NCI-H146 treated with DMSO at 0.1 percent for 48 hours (cell line): ENCODE measurements around the gene SVOPL.

Source experiments
- DNase-seq: peaks from one replicate; lab custom pipeline; 2025; ENCODE audit not compliant: unreplicated experiment; lab: John Stamatoyannopoulos, UW

The SVOPL gene

DNA sequence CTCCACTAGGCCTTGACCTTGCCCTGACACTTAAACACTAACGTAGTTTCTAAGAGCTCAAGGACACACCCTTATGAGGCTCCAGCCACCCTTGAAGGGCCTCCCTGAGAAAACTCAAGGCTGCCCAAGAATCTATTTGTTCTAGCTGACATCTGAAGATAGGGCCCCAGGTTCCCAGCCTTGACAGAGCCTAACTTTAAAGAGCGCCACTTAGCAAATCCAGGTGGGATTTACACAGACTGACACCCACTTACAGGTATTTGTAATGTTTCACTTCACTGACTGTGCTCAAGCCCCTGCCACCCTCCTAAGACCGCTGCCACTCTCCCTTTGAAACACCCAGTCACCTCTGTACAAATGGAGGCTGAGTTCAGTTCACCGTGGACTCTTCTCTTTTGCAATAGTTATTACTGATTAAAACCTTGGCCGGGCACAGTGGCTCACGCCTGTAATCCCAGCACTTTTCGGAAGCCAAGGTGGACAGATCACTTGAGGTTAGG lies 90.4 kb downstream of the SVOPL start:
- no peak for DNase-seq

DNA sequence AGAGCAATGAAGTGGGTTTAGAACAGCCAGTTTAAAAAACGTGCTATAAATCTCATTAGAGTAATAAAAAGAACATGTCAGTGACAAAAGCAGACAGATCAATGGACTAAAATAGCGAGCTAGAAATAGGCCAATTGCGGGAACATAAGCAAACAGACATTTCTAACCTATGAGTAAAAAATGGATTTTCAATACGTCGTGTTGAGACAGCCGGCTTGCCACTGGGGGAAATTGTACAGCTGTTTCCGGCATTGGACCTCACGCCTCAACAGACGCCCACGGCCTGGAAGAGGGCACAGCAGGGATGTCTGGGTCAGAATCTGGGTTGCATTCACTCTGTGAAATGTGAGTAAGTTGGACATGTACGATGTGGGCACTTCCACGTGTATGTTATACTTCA lies 92.9 kb downstream of the SVOPL start:
- peak; percentile 86 for DNase-seq

DNA sequence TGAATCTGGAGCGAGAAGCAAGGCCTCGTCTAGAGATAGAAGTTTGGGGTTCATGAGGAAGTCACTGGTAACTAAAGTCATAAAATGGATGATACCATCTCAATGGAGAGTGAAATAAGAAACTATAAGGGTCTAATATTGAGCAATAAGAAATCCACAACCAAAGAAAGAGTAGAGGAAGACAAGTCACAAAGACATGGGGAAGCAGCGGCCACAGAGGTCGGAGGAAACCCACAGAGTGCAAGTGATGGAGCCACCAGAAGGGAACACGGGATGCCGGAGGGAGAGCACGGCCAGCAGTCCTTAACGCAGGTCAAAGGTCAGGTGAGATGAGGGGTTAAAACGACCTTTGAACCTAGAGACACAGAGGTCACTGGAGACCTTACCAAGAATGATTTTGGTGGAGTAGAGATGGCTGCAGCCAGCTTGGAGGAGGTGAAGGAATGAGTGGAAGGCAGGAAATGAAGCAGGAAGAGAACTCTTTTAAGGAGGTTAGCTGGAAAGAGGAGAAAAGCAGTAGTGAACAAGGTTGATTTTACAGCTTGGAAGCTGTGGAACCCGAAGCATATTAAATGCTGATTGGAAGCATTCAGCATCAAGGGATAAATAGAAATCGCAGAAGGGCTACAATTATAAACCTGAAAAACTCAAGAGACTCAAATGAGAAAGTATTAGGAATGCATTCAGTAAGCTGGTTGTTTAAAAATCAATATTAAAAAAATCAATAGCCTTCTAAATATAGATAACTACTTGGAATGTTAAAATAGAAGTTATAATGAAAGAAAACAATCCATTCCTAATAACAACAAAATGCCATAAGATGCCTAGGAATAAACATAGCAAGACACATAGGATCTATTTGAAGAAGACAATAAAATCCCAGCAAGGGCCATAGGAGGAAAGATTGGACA lies 93.7 kb downstream of the SVOPL start:
- no peak for DNase-seq

DNA sequence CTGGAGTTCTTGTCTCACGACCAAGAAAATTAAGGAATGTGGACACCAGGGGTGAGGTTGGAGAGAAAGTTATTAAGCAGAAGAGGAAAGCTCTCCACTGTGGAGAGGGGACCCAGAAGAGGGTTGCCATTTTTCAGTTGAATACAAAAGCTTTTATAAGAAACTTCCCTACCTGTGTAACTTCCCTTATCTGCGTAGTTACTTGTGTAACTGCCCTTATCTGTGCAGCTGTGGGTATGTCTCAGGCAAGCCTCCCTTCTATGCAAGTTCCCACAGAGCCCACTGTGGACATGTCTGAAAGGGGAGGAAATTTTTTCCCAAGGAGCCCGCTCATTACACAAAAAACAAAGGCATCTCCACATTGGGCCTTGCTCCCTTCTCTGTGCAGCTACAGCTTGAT lies 94.9 kb downstream of the SVOPL start:
- no peak for DNase-seq

DNA sequence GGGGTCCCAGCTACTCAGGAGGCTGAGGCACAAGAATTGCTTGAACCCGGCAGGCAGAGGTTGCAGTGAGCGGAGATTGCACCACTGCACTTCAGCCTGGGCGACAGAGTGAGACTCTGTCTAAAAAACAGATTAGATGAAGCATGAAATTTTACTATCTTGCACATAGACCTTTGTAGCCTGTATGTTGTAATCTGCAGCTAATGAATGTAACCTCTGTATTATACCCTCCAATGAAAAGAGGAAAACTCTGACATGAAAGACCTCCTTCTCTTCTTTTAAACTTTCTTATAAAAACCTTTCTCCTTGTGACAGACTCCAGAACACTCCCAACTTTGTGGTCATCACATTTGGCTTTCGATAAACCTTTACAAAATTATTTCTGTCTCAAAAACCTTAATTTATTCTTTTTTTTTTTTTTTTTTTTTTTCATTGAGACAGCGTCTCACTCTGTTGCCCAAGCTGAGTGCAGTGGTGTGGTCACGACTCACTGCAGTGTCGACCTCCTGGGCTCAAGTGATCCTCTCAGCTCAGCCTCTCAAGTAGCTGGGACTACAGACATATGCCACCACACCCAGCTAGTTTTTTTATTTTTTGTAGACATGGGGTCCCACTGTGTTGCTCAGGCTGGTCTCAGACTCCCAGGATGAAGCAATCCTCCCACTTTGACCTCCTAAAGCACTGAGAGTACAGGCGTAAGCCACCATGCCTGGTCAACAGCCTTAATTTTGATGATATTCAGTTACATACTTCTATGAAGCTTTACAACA lies 97.4 kb downstream of the SVOPL start:
- DNase-seq: no peak

DNA sequence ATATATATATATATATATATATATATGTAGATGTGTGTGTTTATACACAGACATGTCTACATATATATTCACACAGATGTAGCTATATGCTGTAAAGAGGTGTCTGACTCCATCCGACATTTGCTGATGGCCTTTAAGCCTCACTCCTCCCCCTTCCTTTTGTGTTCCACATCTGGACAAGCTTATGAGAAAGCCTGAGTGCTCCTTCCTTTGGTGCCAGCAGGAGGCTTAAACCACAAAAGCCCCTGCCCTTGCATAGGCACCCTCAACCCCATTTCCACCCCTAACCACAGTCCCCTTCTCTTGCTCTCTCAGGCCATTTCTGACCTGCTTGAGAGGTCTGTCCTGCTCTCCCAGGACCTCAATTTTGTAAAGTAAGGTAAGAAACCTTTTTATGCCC lies 98.7 kb downstream of the SVOPL start:
- DNase-seq: no peak

DNA sequence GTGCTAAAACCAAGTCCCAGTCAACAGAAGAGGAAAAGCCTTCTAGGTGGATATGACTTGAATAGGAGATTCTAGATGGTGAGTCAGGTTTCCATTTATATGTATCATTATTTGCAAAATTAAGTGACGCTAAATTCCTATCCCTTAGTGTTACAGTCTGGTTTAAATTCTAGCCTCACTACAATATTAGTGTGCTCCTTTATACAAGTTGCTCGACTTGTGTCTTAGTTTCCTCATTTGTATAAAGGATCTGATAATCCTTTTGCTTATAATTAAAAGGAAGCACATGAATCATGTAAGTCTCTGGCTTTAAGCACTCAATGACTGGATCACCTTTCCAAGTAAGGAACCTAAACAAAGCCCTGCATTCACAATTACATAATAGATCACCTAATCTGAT lies 105.7 kb downstream of the SVOPL start:
- no peak for DNase-seq

DNA sequence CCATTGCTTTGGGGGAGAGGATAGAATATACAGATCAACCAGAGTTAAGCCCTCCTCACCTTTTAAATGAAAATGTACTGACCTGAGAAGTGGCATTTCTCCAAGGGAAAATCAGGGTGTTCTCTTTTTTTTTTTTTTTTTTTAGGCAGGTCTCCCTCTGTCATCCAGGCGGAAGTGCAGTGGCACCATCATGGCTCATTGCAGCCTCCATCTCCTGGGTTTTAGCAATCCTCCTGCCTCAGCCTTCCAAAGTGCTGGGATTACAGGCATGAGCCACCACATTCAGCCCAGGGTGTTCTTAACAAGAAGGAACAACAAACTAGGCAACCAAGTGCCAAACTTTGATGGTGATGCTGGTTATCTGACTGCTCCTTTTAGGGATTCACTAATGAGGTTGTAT lies 111.0 kb downstream of the SVOPL start:
- DNase-seq: no peak

DNA sequence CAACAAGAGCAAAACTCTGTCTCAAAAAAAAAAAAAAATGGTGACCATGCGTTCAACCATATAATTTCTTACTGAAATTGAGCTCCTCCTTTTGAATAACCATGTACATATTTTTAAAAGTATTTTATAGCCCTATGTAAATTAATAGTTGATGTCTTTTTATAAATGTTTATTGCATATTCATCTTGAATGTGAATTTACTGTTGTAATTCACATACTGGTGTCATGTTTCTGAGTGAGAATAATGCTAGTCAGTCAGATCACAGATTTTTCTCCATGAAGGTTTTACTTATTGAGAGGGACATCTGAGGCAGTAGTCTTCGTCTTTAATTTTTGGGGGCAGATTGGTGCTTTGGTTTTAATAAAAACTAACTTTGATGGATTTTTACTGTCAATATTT lies 112.2 kb downstream of the SVOPL start:
- no peak for DNase-seq

DNA sequence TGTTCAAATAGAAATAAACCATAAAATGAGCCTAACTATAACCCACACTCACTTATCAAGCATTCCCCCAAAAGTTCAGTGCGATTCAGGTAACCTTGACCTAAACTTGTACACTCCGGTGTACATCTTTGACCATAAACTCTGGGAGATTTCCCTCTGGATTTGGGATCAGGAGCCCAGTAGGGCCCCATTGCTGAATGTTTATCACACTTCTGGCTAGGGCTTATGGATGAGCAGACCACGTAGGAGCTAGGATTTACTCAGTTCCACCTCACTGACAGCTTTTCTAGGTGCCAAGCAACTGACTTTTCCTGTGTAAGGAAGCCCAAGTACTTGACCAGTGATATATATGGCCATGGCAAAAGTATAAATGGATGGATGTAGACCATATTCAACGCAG lies 113.7 kb downstream of the SVOPL start:
- DNase-seq: no peak

DNA sequence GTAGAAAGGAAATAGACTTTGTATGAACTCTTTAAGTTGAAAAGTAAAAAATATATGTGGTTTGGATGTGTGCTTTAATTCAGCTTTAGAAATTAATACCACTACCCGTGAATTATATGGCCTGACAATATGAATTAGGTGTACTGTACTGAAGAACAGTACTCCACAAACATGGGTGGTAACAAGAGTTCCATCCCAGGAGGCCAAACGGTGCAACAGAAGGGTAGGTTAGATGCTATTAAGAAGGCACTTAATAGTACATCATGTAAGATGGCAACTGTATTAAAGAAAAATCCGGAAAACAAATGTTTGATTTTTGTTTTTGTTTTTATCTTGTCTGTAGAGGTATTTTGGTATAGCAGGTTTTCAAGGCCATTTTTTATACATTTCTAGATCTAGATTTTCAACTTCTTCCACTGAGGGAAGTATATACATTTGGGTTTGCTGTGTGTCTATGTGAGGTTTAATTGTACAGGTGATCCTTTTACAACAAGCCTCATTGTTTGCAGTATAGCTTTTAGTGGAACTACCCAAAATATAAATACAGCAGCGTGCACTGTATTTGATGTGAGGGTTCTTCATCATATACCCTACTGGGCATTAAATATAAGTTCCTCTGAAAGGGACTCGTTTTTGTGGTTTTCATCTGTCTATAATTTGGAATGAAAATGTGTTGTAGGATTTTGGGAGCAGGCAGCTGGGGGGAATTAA lies 115.7 kb downstream of the SVOPL start:
- no peak for DNase-seq

DNA sequence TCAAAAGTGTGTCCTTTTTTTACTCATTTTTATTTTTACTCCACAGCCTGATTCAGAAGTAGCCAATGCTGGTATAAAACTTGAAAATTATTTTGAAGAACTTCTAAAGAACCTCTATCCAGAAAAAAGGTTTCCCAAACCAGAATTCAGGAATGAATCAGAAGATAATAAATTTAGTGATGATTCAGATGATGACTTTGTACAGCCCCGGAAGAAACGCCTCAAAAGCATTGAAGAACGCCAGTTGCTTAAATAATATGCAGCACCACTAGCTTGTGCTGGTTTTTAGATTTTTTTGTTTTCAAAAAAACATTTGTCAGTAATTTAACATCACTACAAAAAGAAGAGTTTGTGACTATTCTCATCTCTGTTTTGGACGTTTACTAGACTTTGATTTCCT lies 116.5 kb downstream of the SVOPL start:
- DNase-seq: no peak

DNA sequence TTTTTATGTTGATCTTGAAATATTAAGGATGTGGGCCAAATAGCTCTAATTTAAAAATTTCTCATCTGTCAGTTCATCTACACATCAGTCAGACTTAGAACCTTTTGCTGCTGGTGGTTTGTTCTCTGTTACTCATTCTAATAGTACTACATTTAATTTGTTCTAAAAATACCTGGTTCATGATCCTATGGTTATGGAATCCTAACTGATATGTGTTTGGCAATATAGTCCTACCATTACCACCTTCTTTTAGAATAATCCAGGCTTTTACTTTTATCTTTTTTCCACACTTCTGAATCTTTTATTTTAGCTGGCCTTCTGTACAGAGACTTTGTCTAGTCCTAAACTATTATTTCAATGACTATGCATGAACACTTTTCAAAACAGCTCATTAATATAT lies 116.9 kb downstream of the SVOPL start:
- DNase-seq: no peak

DNA sequence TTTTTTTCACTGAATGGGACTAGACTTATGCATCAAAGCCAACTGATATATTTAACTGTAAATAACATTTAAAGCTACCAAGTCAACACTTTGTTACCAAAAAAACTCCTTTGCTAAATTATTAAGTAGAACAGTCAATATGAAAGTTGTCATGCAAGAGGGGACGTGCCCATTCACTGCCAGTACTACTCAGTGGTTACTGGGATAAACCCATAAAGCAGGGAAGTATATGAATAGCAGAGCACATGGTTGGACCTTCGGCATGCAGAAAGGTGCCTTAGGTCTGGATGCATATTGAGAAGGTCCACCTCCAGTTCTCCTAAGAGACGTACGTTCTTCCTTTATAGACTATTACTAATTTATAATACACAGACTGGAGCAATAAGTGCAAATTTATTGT lies 120.1 kb downstream of the SVOPL start:
- no peak for DNase-seq

DNA sequence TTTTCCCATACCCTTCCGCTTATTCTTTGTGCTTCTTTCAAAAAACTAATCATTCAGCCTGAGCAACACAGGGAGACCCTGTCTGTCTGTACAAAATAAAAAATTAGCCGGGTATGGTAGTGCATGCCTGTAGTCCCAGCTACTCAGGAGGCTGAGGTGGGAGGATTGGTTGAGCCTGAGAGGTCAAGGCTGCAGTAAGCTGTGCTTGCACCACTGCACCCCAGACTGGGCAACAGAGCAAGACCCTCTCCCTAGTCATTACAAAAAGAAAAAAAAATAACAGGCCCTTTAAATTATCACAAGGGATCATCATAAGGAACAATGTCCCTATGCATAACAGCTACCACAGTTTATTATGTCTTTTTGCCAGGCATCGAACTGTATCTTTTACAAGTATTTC lies 121.5 kb downstream of the SVOPL start:
- no peak for DNase-seq

DNA sequence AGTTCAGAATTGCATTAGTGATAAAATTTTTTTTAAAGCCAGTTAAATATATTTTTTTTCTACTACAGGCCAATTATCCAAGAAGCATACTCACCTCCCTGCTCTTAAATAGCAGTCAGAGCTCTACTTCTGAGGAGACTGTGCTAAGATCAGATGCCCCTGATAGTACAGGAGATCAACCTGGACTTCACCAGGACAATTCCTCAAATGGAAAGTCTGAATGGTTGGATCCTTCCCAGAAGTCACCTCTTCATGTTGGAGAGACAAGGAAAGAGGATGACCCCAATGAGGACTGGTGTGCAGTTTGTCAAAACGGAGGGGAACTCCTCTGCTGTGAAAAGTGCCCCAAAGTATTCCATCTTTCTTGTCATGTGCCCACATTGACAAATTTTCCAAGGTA lies 122.0 kb downstream of the SVOPL start:
- DNase-seq: no peak

DNA sequence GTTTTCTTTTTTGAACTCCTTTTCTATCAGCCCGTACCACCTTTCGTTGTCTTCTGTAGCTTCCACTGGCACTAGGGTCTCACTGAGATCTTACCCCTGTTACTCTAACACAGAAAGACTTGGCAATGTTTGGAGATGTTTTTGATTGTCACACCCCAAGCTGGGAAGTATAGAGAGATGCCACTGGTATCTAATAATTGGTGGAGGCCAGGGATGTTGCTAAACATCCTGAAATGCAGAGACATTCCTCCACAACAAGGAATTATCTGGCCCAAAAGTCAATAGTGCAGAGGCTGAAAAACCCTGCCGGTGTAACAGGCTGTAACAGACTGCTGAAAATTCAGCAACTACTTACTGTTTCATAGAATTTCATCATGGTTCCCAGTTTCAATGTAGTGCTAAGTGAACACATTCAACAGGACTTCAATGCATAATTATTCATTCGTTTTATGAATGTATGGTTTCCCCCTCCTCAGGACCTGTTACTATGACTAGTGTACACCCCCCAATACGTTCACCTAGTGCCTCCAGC lies 125.2 kb downstream of the SVOPL start:
- no peak for DNase-seq

DNA sequence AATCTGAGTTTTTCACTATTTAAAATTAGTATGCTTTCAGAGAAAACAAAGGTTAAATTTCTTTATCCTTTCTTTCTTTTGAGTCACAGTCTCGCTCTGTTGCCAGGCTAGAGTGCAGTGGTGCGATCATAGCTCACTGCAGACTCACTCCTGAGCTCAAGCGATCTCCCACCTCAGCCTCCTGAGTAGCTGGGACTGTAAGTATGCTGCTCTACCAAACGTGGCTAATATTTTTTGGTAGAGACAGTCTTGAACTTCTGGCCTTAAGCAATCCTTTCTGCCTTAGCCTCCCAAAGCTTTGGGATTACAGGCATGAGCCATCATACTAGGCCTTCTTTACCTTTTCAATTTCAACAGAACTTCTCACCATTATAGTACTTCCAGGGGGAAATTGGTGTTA lies 127.4 kb downstream of the SVOPL start:
- no peak for DNase-seq

DNA sequence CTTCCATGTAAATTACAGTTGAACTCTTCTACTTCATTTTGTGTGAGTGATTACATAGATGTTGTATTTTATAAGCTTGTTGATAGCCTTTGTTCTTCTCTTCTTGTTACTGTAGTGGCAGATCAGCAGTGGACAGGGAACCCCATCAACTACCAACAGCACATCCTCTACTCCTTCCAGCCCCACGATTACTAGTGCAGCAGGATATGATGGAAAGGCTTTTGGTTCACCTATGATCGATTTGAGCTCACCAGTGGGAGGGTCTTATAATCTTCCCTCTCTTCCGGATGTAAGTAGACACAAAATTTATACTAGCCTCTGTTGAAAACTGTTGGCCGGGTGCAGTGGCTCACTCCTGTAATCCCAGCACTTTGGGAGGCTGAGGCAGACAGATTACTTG lies 130.4 kb downstream of the SVOPL start:
- no peak for DNase-seq

DNA sequence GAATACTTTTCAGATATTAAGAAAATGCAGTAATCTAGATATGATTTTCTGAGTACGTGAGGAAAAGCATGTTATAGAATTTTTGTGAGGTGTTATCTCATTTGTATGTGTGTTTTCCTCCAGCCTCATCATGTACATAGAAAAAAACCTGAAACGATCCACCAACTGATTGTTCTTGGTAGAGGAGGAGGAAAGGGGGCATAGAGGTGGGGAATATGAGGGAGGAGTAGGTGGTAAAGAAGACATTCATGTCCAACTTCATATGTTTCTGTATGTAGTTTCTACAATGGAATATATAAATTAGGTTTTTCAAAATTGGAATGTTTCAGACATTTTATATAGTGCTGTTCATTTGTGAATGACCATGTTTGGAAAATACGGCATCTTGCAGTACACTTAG lies 131.7 kb downstream of the SVOPL start:
- no peak for DNase-seq

DNA sequence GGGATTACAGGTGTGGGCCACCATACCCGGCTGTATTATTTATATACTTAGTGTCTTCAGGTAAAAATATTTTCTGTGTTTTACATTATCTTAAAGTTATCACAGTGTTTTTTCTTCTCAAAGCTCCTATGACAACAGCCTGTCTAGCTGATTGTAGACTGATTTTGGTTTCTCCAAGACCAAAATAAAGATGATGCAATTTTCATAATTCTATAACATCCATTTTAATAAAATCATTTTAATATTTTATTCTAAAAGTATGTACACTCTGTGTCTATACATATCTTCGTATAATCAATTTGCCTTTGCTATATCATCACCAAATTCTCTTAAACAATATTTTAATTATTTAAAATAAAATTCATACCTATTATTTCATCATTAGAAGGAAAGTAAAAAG lies 132.5 kb downstream of the SVOPL start:
- no peak for DNase-seq
